H9 (cell line): ENCODE data around the gene TBATA. TPM values are rescaled to one million over a fixed set of nuclear protein-coding genes. Genes with fewer than 3 reads are reported as not detected.

ENCODE experiments used
- DNase-seq: peaks from one replicate; pipeline ENCODE4 v3.0.0-alpha.2; 2017
- H2AFZ ChIP-seq: one replicate; pipeline ENCODE4 v1.6.1; 2013; ENCODE audit warnings: mild to moderate bottlenecking, low read length, control low read depth, moderate library complexity
- H2AK5ac ChIP-seq: 2 replicates; pipeline ENCODE4 v1.6.1; 2013; ENCODE audit warnings: low read length, control low read depth, mixed read lengths; ENCODE audit not compliant: insufficient read length
- H2BK120ac ChIP-seq: one replicate; pipeline ENCODE4 v1.6.1; 2013; ENCODE audit warnings: low read depth, mild to moderate bottlenecking, low read length, control low read depth, inconsistent platforms; ENCODE audit not compliant: poor library complexity, severe bottlenecking
- H2BK12ac ChIP-seq: 2 replicates; pipeline ENCODE4 v1.6.1; 2013; ENCODE audit warnings: low read length, control low read depth, mixed read lengths, low read depth; ENCODE audit not compliant: insufficient read length
- H2BK15ac ChIP-seq: 2 replicates; pipeline ENCODE4 v1.6.1; 2013; ENCODE audit warnings: low read depth, low read length, control low read depth
- H2BK20ac ChIP-seq: one replicate; pipeline ENCODE4 v1.6.1; 2013; ENCODE audit warnings: low read depth, mild to moderate bottlenecking, low read length, control low read depth, inconsistent platforms; ENCODE audit not compliant: poor library complexity, severe bottlenecking
- H2BK5ac ChIP-seq: 2 replicates; pipeline ENCODE4 v1.6.1; 2013; ENCODE audit warnings: low read length, control low read depth, mixed read lengths; ENCODE audit not compliant: insufficient read length
- H3K14ac ChIP-seq: 2 replicates; pipeline ENCODE4 v1.6.1; 2013; ENCODE audit warnings: low read length, control low read depth; ENCODE audit not compliant: insufficient read depth
- H3K18ac ChIP-seq: 2 replicates; pipeline ENCODE4 v1.6.1; 2013; ENCODE audit warnings: low read depth, mild to moderate bottlenecking, mixed read lengths, low read length, control low read depth; ENCODE audit not compliant: insufficient read length
- H3K23ac ChIP-seq: 2 replicates; pipeline ENCODE4 v1.6.1; 2013; ENCODE audit warnings: low read length, control low read depth, mixed read lengths, low read depth; ENCODE audit not compliant: insufficient read length
- H3K23me2 ChIP-seq: 2 replicates; pipeline ENCODE4 v1.6.1; 2013; ENCODE audit warnings: low read depth, mild to moderate bottlenecking, mixed read lengths, low read length, control low read depth; ENCODE audit not compliant: insufficient read length, poor library complexity, severe bottlenecking
- H3K27ac ChIP-seq: 2 replicates; pipeline ENCODE4 v1.5.1; 2013; ENCODE audit warnings: low read length, control low read depth, mixed read lengths, low read depth; ENCODE audit not compliant: insufficient read length
- H3K27me3 ChIP-seq: 2 replicates; pipeline ENCODE4 v1.6.1; 2013; ENCODE audit warnings: low read length, control low read depth, inconsistent platforms; ENCODE audit not compliant: insufficient read depth
- H3K4ac ChIP-seq: 2 replicates; pipeline ENCODE4 v1.6.1; 2013; ENCODE audit warnings: low read depth, mild to moderate bottlenecking, control low read depth, inconsistent platforms, low read length, moderate library complexity
- H3K4me1 ChIP-seq: 2 replicates; pipeline ENCODE4 v1.6.1; 2013; ENCODE audit warnings: low read length, control low read depth, inconsistent platforms; ENCODE audit not compliant: insufficient read depth
- H3K4me2 ChIP-seq: 2 replicates; pipeline ENCODE4 v1.6.1; 2013; ENCODE audit warnings: low read length, control low read depth, mixed read lengths; ENCODE audit not compliant: insufficient read length, insufficient read depth
- H3K56ac ChIP-seq: 2 replicates; pipeline ENCODE4 v1.6.1; 2013; ENCODE audit warnings: low read depth, mild to moderate bottlenecking, mixed read lengths, low read length, control low read depth; ENCODE audit not compliant: insufficient read length
- H3K79me1 ChIP-seq: 2 replicates; pipeline ENCODE4 v1.6.1; 2013; ENCODE audit warnings: low read depth, mild to moderate bottlenecking, moderate library complexity, low read length, control low read depth, inconsistent platforms; ENCODE audit not compliant: insufficient read depth, poor library complexity, severe bottlenecking
- H3K79me2 ChIP-seq: 2 replicates; pipeline ENCODE4 v1.6.1; 2013; ENCODE audit warnings: low read length, control low read depth, inconsistent platforms; ENCODE audit not compliant: insufficient read depth
- H3K9ac ChIP-seq: 2 replicates; pipeline ENCODE4 v1.6.1; 2013; ENCODE audit warnings: low read length, control low read depth, mixed read lengths; ENCODE audit not compliant: insufficient read length; ENCODE audit errors: extremely low read depth
- H3K9me3 ChIP-seq: one replicate; pipeline ENCODE4 v1.6.1; 2013; ENCODE audit warnings: low read depth, low read length, inconsistent platforms; ENCODE audit not compliant: control insufficient read depth
- H3T11ph ChIP-seq: one replicate; pipeline ENCODE4 v1.6.1; 2013; ENCODE audit warnings: mild to moderate bottlenecking, low read length, control low read depth, inconsistent platforms
- H4K20me1 ChIP-seq: one replicate; pipeline ENCODE4 v1.6.1; 2013; ENCODE audit not compliant: control insufficient read depth, insufficient read length, insufficient read depth
- H4K5ac ChIP-seq: 2 replicates; pipeline ENCODE4 v1.6.1; 2013; ENCODE audit warnings: low read depth, mild to moderate bottlenecking, mixed read lengths, low read length, control low read depth; ENCODE audit not compliant: insufficient read length
- H4K8ac ChIP-seq: replicated peaks from 2 replicates; pipeline ENCODE4 v1.6.1; 2013; ENCODE audit warnings: low read length, control low read depth, mixed read lengths, low read depth; ENCODE audit not compliant: insufficient read length
- H4K91ac ChIP-seq: 2 replicates; pipeline ENCODE4 v1.6.1; 2013; ENCODE audit warnings: low read depth, mild to moderate bottlenecking, moderate library complexity, mixed read lengths, low read length, control low read depth; ENCODE audit not compliant: insufficient read length
- H3K27ac Mint-ChIP-seq, 3 experiments: 2 replicates in 2 of 3; 3 replicates in 1 of 3; pipeline ENCODE4 v1.8.0; 2020 to 2021; ENCODE audit warnings: mixed read lengths in 3 of 3, mild to moderate bottlenecking in 1 of 3, moderate library complexity in 1 of 3
- H3K27me3 Mint-ChIP-seq: 2 replicates; pipeline ENCODE4 v1.8.0; 2021; ENCODE audit warnings: low read depth, mild to moderate bottlenecking, moderate library complexity, mixed read lengths
- H3K36me3 Mint-ChIP-seq, 3 experiments: 2 replicates in 2 of 3; 3 replicates in 1 of 3; pipeline ENCODE4 v1.8.0; 2020 to 2021; ENCODE audit warnings: low read depth in 3 of 3, mixed read lengths in 3 of 3; ENCODE audit not compliant: insufficient read depth in 1 of 3
- H3K4me1 Mint-ChIP-seq, 2 experiments: 2 replicates each; pipeline ENCODE4 v1.8.0; 2020; ENCODE audit warnings: mixed read lengths in 2 of 2
- H3K4me3 Mint-ChIP-seq, 2 experiments: 2 replicates in 1 of 2; 3 replicates in 1 of 2; pipeline ENCODE4 v1.8.0; 2020 to 2021; ENCODE audit warnings: mild to moderate bottlenecking in 2 of 2, mixed read lengths in 2 of 2, moderate library complexity in 1 of 2
- H3K9me3 Mint-ChIP-seq, 2 experiments: 2 replicates in 1 of 2; 3 replicates in 1 of 2; pipeline ENCODE4 v1.8.0; 2020; ENCODE audit warnings: mild to moderate bottlenecking in 2 of 2, mixed read lengths in 2 of 2, moderate library complexity in 1 of 2
- WGBS: extraction: QIAGEN DNeasy Blood & Tissue Kit; methylation state at CpG from one replicate; pipeline ENCODE4 v1.1.7; 2013; ENCODE audit warnings: missing lambda C conversion rate, low lambda C conversion rate, mixed read lengths; ENCODE audit not compliant: insufficient read length; ENCODE audit errors: extremely low coverage; 5-methylcytosine and 5-hydroxymethylcytosine counted together
- total RNA-seq: library from RNA; stranded (reverse); gene quantifications from 2 replicates; pipeline ENCODE4 v1.2.1, GENCODE V29; 2021
- TF ChIP-seq, protein P1 (sequence below): fragments of 200-600 bp; sonication (generic); conservative IDR thresholded peaks from 3 replicates; pipeline ENCODE4 v1.8.0; 2021; ENCODE audit warnings: antibody characterized with exemption, mild to moderate bottlenecking

The TBATA gene
- total RNA-seq, 1 experiment from 2014 or later = not detected

DNA sequence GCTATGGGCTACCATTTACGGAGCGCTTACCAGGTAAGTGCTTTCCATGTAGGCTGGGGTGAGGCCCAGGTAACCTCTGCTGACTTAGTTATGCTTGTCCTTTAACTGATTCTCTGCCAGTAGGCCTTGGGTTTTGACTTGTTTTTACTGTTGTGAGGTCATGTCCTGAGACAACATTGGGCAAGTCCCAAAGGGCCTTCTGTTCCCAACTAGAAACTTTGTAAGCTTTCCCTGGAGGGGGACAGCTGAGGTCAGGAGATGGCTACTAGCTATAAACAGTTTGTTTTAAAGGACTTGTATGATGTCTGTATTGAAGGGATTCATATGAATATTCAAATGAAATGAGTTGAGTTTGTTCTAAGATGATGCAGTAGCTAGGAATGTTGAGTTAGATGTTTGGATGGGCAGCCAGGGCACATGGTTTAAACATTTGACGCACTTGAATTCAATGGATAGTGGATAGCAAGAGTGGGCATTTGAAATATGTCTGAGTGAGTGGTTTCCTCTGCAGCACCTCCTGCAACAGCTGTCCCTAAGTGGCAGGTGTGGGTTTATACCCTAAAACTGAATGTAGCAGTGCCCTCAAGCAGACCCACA lies 20.5 kb upstream of the TBATA start:
- no peak overlapping the region for H2BK15ac ChIP-seq
- H4K8ac ChIP-seq = no peak overlapping the region
- no peak overlapping the region for H3K18ac ChIP-seq
- Mint-ChIP-seq H3K4me3 (no peak overlapping the region), H3K36me3 (no peaks in the 10 kb centered on the region), H3K27ac (no peak overlapping the region), H3K27me3 (peaks cover 4% of the 10 kb centered on the region), H3K9me3 (no peaks in the 10 kb centered on the region; a peak in 1 of 5 replicates), H3K4me1 (peaks cover 21 to 22% of the 10 kb centered on the region in 2 experiments)
- H3K79me1 ChIP-seq = no peaks in the 10 kb centered on the region
- H2AFZ ChIP-seq = no peak overlapping the region
- no peak overlapping the region for H2BK120ac ChIP-seq
- no peak overlapping the region for H2AK5ac ChIP-seq
- H3K27me3 ChIP-seq = no peaks in the 10 kb centered on the region
- H4K5ac ChIP-seq = no peak overlapping the region
- no peaks in the 10 kb centered on the region for H3K79me2 ChIP-seq
- H3K23me2 ChIP-seq = no peaks in the 10 kb centered on the region
- no peak overlapping the region for H3K4ac ChIP-seq
- no peak overlapping the region for H4K91ac ChIP-seq
- H2BK20ac ChIP-seq = no peak overlapping the region
- H3K23ac ChIP-seq = no peak overlapping the region
- TF ChIP-seq, protein P1, sequence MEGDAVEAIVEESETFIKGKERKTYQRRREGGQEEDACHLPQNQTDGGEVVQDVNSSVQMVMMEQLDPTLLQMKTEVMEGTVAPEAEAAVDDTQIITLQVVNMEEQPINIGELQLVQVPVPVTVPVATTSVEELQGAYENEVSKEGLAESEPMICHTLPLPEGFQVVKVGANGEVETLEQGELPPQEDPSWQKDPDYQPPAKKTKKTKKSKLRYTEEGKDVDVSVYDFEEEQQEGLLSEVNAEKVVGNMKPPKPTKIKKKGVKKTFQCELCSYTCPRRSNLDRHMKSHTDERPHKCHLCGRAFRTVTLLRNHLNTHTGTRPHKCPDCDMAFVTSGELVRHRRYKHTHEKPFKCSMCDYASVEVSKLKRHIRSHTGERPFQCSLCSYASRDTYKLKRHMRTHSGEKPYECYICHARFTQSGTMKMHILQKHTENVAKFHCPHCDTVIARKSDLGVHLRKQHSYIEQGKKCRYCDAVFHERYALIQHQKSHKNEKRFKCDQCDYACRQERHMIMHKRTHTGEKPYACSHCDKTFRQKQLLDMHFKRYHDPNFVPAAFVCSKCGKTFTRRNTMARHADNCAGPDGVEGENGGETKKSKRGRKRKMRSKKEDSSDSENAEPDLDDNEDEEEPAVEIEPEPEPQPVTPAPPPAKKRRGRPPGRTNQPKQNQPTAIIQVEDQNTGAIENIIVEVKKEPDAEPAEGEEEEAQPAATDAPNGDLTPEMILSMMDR = no peak
- H3K9me3 ChIP-seq = no peaks in the 10 kb centered on the region
- H3K56ac ChIP-seq = no peak overlapping the region
- no peak overlapping the region for H3K4me2 ChIP-seq
- no peaks in the 10 kb centered on the region for H4K20me1 ChIP-seq
- no peak overlapping the region for H3K14ac ChIP-seq
- H2BK5ac ChIP-seq = no peak overlapping the region
- H2BK12ac ChIP-seq = no peak overlapping the region
- no peak overlapping the region for H3T11ph ChIP-seq
- H3K4me1 ChIP-seq = peaks cover 6% of the 10 kb centered on the region; the same call in 1 of the 2 replicates
- DNase-seq = no peak
- WGBS = no CpG with 5 or more reads among the region's 3 CpGs
- H3K9ac ChIP-seq = no peak overlapping the region
- no peak overlapping the region for H3K27ac ChIP-seq
